Measurements from ENCODE around the gene NOS1AP.

The NOS1AP gene

DNA sequence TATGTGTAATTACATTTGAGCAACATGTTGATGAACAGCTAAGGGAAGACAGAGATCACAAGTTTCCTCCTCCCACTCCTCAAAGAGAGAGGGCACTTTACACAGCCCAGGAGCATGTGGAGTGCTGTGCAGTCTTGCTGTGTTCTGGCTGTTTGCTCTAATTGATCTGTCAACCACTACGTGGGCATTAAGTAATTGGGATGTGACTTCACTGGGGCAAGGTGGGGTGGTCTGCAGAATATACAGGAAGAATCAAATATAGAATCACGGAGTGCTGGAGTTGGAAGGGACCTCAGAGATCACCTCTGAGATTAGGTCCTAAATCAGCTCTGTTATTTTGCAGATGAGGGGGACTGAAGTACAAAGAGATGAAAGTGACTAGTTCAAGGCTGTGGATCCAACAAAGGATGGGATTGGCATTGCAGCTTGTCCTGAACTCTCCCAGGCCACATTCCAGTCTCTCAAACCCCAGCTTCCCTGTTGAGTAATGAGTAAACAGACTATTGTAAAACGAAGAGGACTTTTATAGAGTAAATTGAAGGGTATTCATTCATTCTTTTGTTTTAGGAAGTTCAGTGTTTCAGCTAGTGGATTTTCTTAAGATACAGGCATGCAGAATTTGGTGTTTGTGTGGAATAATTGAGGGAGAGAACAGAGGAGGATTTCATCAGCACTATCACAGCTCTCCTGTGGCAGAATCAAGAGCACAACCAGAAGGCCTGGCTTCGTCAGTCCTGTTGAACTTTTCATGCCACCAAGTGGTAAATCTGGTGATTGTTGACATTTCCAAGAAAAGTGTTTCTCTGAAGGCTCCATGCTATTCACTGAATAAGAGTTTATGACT is 22.4 kb downstream of the NOS1AP start:
- DNase-seq, result no peak

- DNase-seq, result no peak
Observed at GRCh38 chr1:162093095-162093494, 23.6 kb downstream of the NOS1AP start.

- DNase-seq, result no peak
Observed at GRCh38 chr1:162094271-162094670, 24.8 kb downstream of the NOS1AP start.

DNA sequence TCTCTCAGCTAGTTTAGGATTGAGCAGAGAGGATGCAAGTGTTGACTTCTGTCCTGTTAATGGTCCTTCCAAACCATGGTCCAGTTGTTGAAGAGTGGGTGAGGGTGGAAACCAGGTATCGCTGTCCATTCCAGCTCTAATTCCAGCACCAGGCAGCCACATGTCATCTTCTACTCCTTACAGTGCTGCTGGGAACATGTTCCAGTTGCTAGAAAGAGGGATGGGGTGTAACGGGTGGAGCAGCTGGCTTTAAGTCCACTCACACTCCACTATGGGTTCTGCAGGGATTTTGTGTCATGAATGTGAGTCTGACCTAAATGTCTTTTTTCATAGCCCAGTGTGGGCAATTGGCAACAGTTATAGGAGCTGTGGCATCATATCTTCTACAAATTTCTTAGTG is 25.2 kb downstream of the NOS1AP start:
- no peak for DNase-seq

- no peak for DNase-seq
Observed at GRCh38 chr1:162107911-162108310, 38.4 kb downstream of the NOS1AP start.

DNA sequence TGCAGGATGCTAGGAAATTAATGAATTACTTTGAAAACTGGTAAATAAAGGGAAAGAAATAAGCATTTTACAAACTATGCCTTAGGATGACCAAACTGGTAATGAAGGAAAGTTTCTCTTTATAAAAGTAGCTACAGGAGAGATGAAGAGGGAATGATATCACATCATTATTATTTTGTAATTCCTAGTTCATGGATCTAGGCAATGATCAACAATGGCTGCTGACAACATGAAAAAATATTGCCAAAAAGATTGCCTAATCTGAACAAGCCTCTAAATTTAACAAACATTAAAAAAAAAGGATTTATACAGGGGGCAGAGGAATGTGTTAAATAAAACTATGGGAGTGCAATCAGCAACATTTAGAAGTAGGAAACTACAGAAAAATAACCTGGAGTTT is 38.9 kb downstream of the NOS1AP start:
- DNase-seq, result no peak

DNA sequence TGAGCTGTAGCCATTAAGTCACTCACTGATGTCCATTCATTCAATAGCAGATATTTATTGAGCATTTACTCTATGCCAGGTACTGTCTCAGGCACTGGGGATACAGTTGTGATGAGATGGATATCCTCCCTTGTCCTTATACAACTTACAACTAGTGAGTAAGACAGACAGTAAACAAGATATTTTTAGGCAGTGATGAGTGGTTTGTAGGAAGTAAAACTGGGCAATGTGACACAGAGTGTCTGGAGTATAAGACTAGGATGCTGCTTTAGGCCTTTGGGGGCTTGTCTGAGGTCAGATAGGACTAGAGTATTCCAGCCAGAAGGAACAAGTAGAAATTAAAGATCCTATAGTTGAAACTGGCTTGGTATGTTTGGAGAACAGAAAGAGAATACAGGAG is 41.4 kb downstream of the NOS1AP start:
- DNase-seq, result no peak

- DNase-seq, result no peak
Observed at GRCh38 chr1:162111572-162111971, 42.1 kb downstream of the NOS1AP start.

DNA sequence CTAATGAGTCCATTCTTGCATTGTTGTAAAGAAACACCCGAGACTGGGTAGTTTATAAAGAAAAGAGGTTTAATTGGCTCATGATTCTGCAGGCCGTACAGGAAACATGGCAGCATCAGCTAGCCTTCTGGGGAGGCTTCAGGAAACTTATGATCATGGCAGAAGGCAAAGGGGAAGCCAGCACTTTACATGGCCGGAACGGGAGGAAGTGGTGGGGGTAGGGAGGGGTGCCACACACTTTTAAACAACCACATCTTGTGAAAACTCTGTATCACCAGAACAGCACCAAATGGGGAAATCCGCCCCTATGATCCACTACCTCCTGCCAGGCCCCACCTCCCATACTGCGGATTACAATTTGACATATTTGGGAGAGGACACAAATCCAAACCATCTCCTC is 43.9 kb downstream of the NOS1AP start:
- no peak for DNase-seq

DNA sequence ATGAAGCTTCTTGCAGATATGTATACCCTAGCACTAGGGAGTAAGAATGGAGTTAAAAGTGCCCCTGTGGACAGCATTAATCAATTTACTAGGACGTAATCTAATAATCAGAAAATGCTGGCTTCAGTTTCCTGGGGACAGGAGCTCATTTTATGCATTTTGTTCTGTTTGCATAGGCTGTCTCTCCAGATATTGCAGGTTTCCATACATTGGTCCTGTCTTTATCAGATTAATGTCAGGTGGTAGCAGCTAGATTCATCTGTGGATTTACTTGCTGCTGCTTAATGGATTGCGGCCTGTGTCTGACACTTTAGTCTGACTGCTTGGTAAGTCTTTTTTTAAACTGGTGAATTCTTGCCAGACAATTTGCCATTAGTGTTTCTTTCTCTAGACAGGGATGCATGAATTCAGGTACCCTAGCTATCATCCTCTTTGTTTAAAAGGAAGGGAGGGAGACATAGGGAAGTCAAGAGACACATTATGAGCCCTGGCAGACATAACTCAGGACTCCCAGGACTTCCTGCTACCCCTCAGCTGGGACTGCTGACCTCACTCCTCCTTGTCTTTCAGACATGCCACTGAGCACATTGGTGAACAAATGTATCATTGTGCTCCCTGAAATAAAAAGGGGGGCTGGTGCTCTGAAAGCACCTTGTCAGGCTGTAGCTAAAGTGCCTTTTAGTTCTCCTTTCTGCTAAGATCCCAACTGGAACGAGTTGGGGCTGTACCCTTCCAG is 47.7 kb downstream of the NOS1AP start:
- no peak for DNase-seq

- DNase-seq, result no peak
Observed at GRCh38 chr1:162118063-162118462, 48.6 kb downstream of the NOS1AP start.

DNA sequence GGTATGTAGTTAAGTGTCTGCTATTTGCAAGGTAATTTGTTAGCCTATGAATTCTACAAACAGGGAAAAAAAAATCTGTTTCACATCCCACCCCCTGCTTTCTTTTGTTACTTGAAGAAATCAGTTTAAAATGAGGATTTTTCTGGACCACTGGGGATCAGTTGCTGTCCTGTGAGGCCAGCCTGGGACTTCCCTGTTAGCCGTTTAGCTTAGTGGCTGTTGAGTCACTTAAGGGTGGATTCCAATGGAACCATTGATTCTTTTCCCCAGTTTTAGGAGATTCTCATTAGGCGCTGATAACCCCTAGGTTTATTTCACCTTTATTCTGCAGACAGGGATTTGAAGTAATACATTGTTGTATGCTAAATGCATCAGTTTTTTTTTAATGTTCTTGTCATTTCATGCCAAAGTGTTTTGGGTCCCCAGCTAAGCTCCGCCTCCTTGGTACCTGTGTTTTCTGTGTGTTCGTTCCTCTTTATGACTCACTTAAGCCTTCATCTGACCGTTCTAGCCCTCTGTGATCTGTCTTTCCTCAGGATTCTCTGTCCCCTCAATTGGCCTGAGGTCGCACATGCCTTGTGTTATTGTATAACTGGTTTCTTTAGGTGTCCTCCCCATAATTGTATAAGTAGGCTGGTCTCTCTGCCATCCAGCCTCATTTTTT is 59.3 kb downstream of the NOS1AP start:
- DNase-seq, result no peak

DNA sequence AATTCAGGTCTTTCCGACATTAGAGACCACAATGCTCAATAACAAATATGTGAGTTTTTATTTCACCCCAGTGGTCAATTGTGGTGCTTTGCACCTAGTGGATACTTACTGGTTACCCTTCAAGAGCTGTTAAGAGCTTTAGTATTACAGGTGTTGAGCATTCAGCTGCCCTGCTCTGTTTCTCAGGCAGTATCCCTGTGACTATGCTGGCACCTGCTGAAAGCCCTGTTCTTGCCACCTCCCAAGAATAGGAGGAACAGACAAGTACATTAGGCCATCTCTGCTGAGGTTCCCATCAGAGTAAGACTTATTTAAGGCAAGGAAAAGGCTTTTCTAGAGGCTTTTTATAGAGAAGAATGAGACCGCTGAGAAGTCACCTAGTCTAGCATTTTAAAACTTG is 60.8 kb downstream of the NOS1AP start:
- no peak for DNase-seq

- DNase-seq, result no peak
Observed at GRCh38 chr1:162131400-162132321, 62.2 kb downstream of the NOS1AP start.

GRCh38 chr1:162133566-162133965 is 64.1 kb downstream of the NOS1AP start:
- no peak for DNase-seq

- DNase-seq, result no peak
Observed at GRCh38 chr1:162134646-162135045, 65.2 kb downstream of the NOS1AP start.

- no peak for DNase-seq
Observed at GRCh38 chr1:162135271-162135775, 65.8 kb downstream of the NOS1AP start.

- no peak for DNase-seq
Observed at GRCh38 chr1:162136760-162137159, 67.3 kb downstream of the NOS1AP start.

- no peak for DNase-seq
Observed at GRCh38 chr1:162137179-162137960, 67.9 kb downstream of the NOS1AP start.

DNA sequence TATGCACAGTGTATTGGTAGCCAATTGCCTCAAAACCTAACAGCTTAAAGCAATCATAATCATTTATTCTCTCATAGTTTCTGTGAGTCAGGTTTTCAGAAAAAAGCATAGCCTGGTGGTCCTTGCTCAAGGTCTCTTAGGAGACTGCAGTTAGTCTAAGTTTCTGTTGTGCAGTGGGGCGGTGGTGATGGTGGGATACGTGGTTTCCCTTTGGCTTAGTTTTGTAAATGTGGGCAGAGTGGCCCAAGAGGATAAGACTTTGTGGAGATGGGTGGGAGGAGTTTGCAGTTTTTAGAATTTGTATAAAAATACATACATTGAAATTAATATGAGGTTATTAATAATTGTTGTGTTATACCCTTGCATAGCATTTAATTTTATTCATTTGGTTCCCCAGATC is 68.6 kb downstream of the NOS1AP start:
- DNase-seq, result no peak

DNA sequence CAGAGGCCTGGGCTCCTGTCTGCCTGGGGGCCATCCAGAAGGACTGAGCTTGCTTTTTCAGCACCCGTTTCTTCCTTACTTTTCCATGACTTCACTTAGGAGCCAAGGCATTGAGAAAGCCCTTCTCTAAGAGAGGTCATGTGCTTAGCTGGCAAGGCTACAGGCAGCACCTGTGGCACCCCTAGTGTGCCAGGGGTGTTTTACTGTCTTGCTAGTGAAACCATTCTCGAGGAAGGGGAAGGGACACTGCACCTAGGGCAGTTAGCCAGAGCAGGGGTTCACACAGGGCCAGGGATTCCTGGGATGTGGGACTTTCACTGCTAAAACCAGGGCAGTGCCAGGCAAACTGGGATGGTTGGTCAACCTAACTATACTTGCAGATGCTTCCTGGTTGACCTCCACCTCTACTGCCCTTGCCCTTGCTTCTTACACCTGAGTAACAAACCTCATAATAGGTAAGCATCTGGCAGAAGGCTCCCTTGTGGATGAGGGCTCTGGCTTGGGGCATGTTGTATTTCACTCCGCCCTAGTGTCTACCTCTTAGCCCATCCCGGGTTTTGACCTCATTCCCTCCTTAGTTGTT is 69.2 kb downstream of the NOS1AP start:
- DNase-seq, result no peak

Data from SHP77 treated with DMSO at 0.1 percent for 48 hours (cell line).